HepG2 (cell line): ENCODE results near the gene MTARC1. TPM values are rescaled to one million over a fixed set of nuclear protein-coding genes. Genes with fewer than 3 reads are reported as not detected.
A peak's percentile ranks its signal among the peaks of the same experiment; 100 is the strongest.

ENCODE experiments used
- AHDC1 ChIP-seq: sonication (generic); formaldehyde crosslinking; IDR thresholded peaks from 2 replicates; pipeline ENCODE4 v1.5.1; 2020; ENCODE audit warnings: mild to moderate bottlenecking, missing genetic modification reagents, borderline replicate concordance
- BCLAF1 ChIP-seq: fragments of 450-650 bp; IDR thresholded peaks from 2 replicates; pipeline ENCODE4 v1.6.1; 2017; ENCODE audit warnings: mild to moderate bottlenecking
- FOSL2 ChIP-seq: sonication (generic); formaldehyde crosslinking; IDR thresholded peaks from 2 replicates; pipeline ENCODE4 v1.4.0; 2020; ENCODE audit warnings: missing genetic modification reagents
- FOXP4 ChIP-seq: sonication (generic); formaldehyde crosslinking; IDR thresholded peaks from 2 replicates; pipeline ENCODE4 v1.4.0; 2020; ENCODE audit warnings: missing genetic modification reagents
- MBD4 ChIP-seq: IDR thresholded peaks from 2 replicates; pipeline ENCODE4 v1.6.1; 2012; ENCODE audit warnings: low read length, inconsistent platforms, borderline replicate concordance
- MEIS1 ChIP-seq: sonication (generic); formaldehyde crosslinking; IDR thresholded peaks from 2 replicates; pipeline ENCODE4 v1.9.0; 2021; ENCODE audit warnings: mild to moderate bottlenecking, missing genetic modification reagents, moderate library complexity, borderline replicate concordance
- PLSCR1 ChIP-seq: sonication (generic); formaldehyde crosslinking; IDR thresholded peaks from 2 replicates; pipeline ENCODE4 v1.5.0; 2020; ENCODE audit warnings: missing genetic modification reagents, mild to moderate bottlenecking, borderline replicate concordance
- PREB ChIP-seq: sonication (generic); formaldehyde crosslinking; IDR thresholded peaks from 2 replicates; pipeline ENCODE4 v1.4.0; 2020; ENCODE audit warnings: missing genetic modification reagents
- RBM22 ChIP-seq: fragments of 200-400 bp; formaldehyde crosslinking; optimal IDR thresholded peaks from 2 replicates; pipeline ENCODE3; 2017; ENCODE audit warnings: mild to moderate bottlenecking, low read length, moderate library complexity
- SALL2 ChIP-seq: sonication (generic); formaldehyde crosslinking; IDR thresholded peaks from 2 replicates; pipeline ENCODE4 v1.8.1; 2023; ENCODE audit warnings: mild to moderate bottlenecking, missing genetic modification reagents, inconsistent platforms
- TCF12 ChIP-seq, 2 experiments: fragments of 450-650 bp in 1 of 2; sonication (generic) in 1 of 2; formaldehyde crosslinking in 1 of 2; IDR thresholded peaks; 2 replicates each; pipeline versions ENCODE4 v1.6.1 to v1.8.0; 2017 to 2022; ENCODE audit warnings: antibody characterized with exemption in 1 of 2, mild to moderate bottlenecking in 1 of 2, missing genetic modification reagents in 1 of 2, moderate library complexity in 1 of 2
- ZNF124 ChIP-seq: sonication (generic); formaldehyde crosslinking; IDR thresholded peaks from 2 replicates; pipeline ENCODE4 v1.4.0; 2020; ENCODE audit warnings: missing genetic modification reagents
- ZNF451 ChIP-seq: sonication (generic); formaldehyde crosslinking; IDR thresholded peaks from 2 replicates; pipeline ENCODE4 v1.5.0; 2020; ENCODE audit warnings: mild to moderate bottlenecking, missing genetic modification reagents
- ZSCAN12 ChIP-seq: sonication (generic); formaldehyde crosslinking; IDR thresholded peaks from 2 replicates; pipeline ENCODE4 v1.9.0; 2021; ENCODE audit warnings: mild to moderate bottlenecking, missing genetic modification reagents
- polyA plus RNA-seq, 8 experiments: library from polyadenylated mRNA; depleted of rRNA in 3 of 8; stranded (reverse) in 7 of 8; unstranded in 1 of 8; fragments of >200 nt; fragmentation: Illumina TruSeq in 4 of 8; extraction: Trizol in 4 of 8; gene quantifications; 2 replicates each; pipeline versions ENCODE4 v1.2.1 to v1.2.3, GENCODE V29; 2011 to 2016; ENCODE audit warnings: low read depth in 4 of 8, missing spikeins in 1 of 8, mixed read lengths in 1 of 8; ENCODE audit not compliant: insufficient read depth in 1 of 8
- total RNA-seq, 5 experiments: library from RNA; depleted of rRNA; stranded (reverse); fragments of >200 nt; fragmentation: Illumina TruSeq; extraction: Trizol; gene quantifications; 2 replicates each; pipeline ENCODE4 v1.2.3, GENCODE V29; 2016; ENCODE audit warnings: low read depth in 1 of 5

The MTARC1 gene
- total and polyA plus RNA-seq, 2 of the 13 experiments (the other 11 are each of a cell fraction or from before 2014, with no cell fraction given), result 19.4 to 106 TPM

- TF ChIP-seq PREB, result no peak
- no peak for TF ChIP-seq TCF12 (IDR thresholded peaks at IDR 0.05)
- no peak for TF ChIP-seq TCF12 (CRISPR knock-in tag; IDR thresholded peaks at IDR 0.05)
- peak; percentile 51 for TF ChIP-seq FOXP4 (CRISPR knock-in tag)
- peak; percentile 78; the same call in 1 of the 2 replicates for TF ChIP-seq AHDC1 (CRISPR knock-in tag)
- TF ChIP-seq ZNF451 (CRISPR knock-in tag), result no peak
- no peak for TF ChIP-seq ZNF124 (CRISPR knock-in tag)
- peak; percentile 19; the same call in 1 of the 2 replicates for TF ChIP-seq FOSL2
- no peak for TF ChIP-seq PLSCR1 (CRISPR knock-in tag)
- 0 out of 2 replicates have a peak, but pooled peaks have one; percentile 32 for TF ChIP-seq SALL2
- TF ChIP-seq MBD4, result no peak
- no peak for TF ChIP-seq BCLAF1
- no peak for TF ChIP-seq MEIS1 (CRISPR knock-in tag)
- TF ChIP-seq ZSCAN12, result no peak
- TF ChIP-seq RBM22, result no peak
Measured at GRCh38 chr1:220767312-220768125, 19.2 kb upstream of the MTARC1 start (continued).
